ENCODE results near the gene NUP210L.

- TF ChIP-seq EP300 (IDR thresholded peaks at IDR 0.05), result no peak
- TF ChIP-seq CTCF (IDR thresholded peaks at IDR 0.05), result no peak
- no peak for TF ChIP-seq POLR2A (IDR thresholded peaks at IDR 0.05)
These were observed 23.1 kb upstream of the NUP210L start for GRCh38 chr1:154178013-154178412.
